Measurements from ENCODE around the gene PRR20G.

Gene PRR20G

GRCh38 chr3:127326341-127326740, 38.5 kb upstream of the PRR20G start:
- TF ChIP-seq CTCF (IDR thresholded peaks at IDR 0.05; ENCODE audit: control insufficient read depth, insufficient read depth, low read depth, low read length, missing control alignments), result no peak
- DNase-seq (ENCODE audit: low read depth), result no peak
- H3K4me3 ChIP-seq (ENCODE audit: control insufficient read depth, low read depth, low read length), result no peak overlapping the region

- TF ChIP-seq CTCF (IDR thresholded peaks at IDR 0.05; ENCODE audit: control insufficient read depth, insufficient read depth, low read depth, low read length, missing control alignments), result no peak
- no peak for DNase-seq (ENCODE audit: low read depth)
Measured at GRCh38 chr3:127325629-127325961, 37.7 kb upstream of the PRR20G start.

GRCh38 chr3:127324913-127325628, 37.2 kb upstream of the PRR20G start:
- no peak for DNase-seq (ENCODE audit: low read depth)
- no peak for TF ChIP-seq CTCF (IDR thresholded peaks at IDR 0.05; ENCODE audit: control insufficient read depth, insufficient read depth, low read depth, low read length, missing control alignments)
- no peak overlapping the region for H3K4me3 ChIP-seq (ENCODE audit: control insufficient read depth, low read depth, low read length)

More at GRCh38 chr3:127325629-127325961, 37.7 kb upstream of the PRR20G start:
- H3K4me3 ChIP-seq (ENCODE audit: control insufficient read depth, low read depth, low read length), result no peak overlapping the region

GRCh38 chr3:127324076-127324475, 36.2 kb upstream of the PRR20G start:
- no peak for TF ChIP-seq CTCF (IDR thresholded peaks at IDR 0.05; ENCODE audit: control insufficient read depth, insufficient read depth, low read depth, low read length, missing control alignments)
- DNase-seq (ENCODE audit: low read depth), result no peak
- H3K4me3 ChIP-seq (ENCODE audit: control insufficient read depth, low read depth, low read length), result no peak overlapping the region

- TF ChIP-seq CTCF (IDR thresholded peaks at IDR 0.05; ENCODE audit: control insufficient read depth, insufficient read depth, low read depth, low read length, missing control alignments), result no peak
- DNase-seq (ENCODE audit: low read depth), result no peak
- no peak overlapping the region for H3K4me3 ChIP-seq (ENCODE audit: control insufficient read depth, low read depth, low read length)
Measured at GRCh38 chr3:127323581-127323980, 35.7 kb upstream of the PRR20G start.

GRCh38 chr3:127321371-127321770, 33.5 kb upstream of the PRR20G start:
- TF ChIP-seq CTCF (IDR thresholded peaks at IDR 0.05; ENCODE audit: control insufficient read depth, insufficient read depth, low read depth, low read length, missing control alignments), result no peak
- no peak for DNase-seq (ENCODE audit: low read depth)
- no peak overlapping the region for H3K4me3 ChIP-seq (ENCODE audit: control insufficient read depth, low read depth, low read length)
